Fibroblast of villous mesenchyme (primary cell): ENCODE data around the gene VWA2. TPM values are rescaled to one million over a fixed set of nuclear protein-coding genes. Genes with fewer than 3 reads are reported as not detected.
A peak's percentile ranks its signal among the peaks of the same experiment; 100 is the strongest.

Source experiments
- DNase-seq: peaks from one replicate; pipeline ENCODE4 v3.0.0-alpha.2; 2010; ENCODE audit warnings: low read depth
- H3K4me3 ChIP-seq: 2 replicates; pipeline ENCODE4 v1.5.1; 2011; ENCODE audit warnings: low read depth, mild to moderate bottlenecking, low read length
- CTCF ChIP-seq: IDR thresholded peaks from 2 replicates; pipeline ENCODE4 v1.5.1; 2012; ENCODE audit warnings: low read depth, mild to moderate bottlenecking, low read length; ENCODE audit not compliant: insufficient read depth
- total RNA-seq: library from RNA; depleted of rRNA; stranded (reverse); fragments of >200 nt; gene quantifications from 2 replicates; pipeline ENCODE4 v1.2.3, GENCODE V29; 2012

VWA2 gene
- total RNA-seq, 1 donor = under 0.01 TPM

- no peak overlapping the region for H3K4me3 ChIP-seq
- DNase-seq = no peak
- no peak for TF ChIP-seq CTCF
Measured at GRCh38 chr10:114315566-114316420, 76.7 kb downstream of the VWA2 start.

GRCh38 chr10:114316744-114317143 lies 77.7 kb downstream of the VWA2 start:
- no peak for TF ChIP-seq CTCF
- DNase-seq = no peak
- H3K4me3 ChIP-seq = no peak overlapping the region

- H3K4me3 ChIP-seq = no peak overlapping the region
- no peak for TF ChIP-seq CTCF
- DNase-seq = no peak
Measured at GRCh38 chr10:114319406-114320248, 80.6 kb downstream of the VWA2 start.

- TF ChIP-seq CTCF = no peak
- H3K4me3 ChIP-seq = no peak overlapping the region
- no peak for DNase-seq
Measured at GRCh38 chr10:114320249-114321116, 81.4 kb downstream of the VWA2 start.

GRCh38 chr10:114322344-114322743 lies 83.3 kb downstream of the VWA2 start:
- no peak overlapping the region for H3K4me3 ChIP-seq
- peak; percentile 86 for DNase-seq
- TF ChIP-seq CTCF = no peak

GRCh38 chr10:114323023-114323422 lies 84.0 kb downstream of the VWA2 start:
- TF ChIP-seq CTCF = no peak
- DNase-seq = peak; percentile 67
- H3K4me3 ChIP-seq = no peak overlapping the region
